ENCODE results near the gene NUMBL. TPM values are rescaled to one million over a fixed set of nuclear protein-coding genes. Genes with fewer than 3 reads are reported as not detected.
A peak's percentile ranks its signal among the peaks of the same experiment; 100 is the strongest.

The NUMBL gene
- total RNA-seq, 4 donors from 2014 or later: 35.8 to 60.6 (median 49.1) TPM

DNA sequence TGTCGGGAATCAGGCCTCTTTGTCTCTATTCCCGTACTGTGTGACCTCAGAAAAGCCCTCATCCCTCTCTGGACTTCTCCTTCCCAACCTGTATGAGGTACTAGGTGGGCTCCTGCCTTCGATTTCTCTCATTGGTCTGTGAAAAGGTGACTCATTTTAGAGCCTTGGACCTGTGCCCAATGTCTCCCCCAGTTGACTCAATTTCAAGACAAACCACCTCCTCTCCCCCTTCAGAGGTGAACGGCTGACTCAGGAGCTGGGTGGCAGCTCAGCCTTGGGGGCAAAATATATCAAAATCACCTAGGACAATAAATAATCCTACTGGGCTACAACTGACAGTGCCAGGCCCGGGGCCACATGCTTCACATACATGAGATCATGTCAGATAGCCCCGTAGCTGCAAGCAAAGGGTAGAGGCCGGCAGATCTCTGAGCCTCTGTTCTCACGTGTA lies 25.6 kb upstream of the NUMBL start:
- H3K36me3 ChIP-seq: peaks cover 0 to 25% of the 10 kb centered on the region in 2 donors
- peak overlapping the region; percentile 77 to 92 for H3K4me3 ChIP-seq
- no peaks in the 10 kb centered on the region for H3K9me3 ChIP-seq
- H3K27me3 ChIP-seq: no peaks in the 10 kb centered on the region
- peak overlapping the region; percentile 97 to 99 (median 98) for H3K27ac ChIP-seq
- peak in 1 of 2 donors; percentile 1 for TF ChIP-seq POLR2A (IDR thresholded peaks at IDR 0.05)
- TF ChIP-seq POLR2AphosphoS5 (IDR thresholded peaks at IDR 0.05): peak; percentile 10
- TF ChIP-seq EP300 (IDR thresholded peaks at IDR 0.05): no peak
- WGBS, 2 donors (ENCODE audit: low coverage in 1 of 2): 0 to 4% methylated on average over 3 to 8 of the region's 8 CpGs
- H3K4me1 ChIP-seq: peaks cover 0 to 64% (median 27%) of the 10 kb centered on the region in 3 donors
- ATAC-seq: no peak

DNA sequence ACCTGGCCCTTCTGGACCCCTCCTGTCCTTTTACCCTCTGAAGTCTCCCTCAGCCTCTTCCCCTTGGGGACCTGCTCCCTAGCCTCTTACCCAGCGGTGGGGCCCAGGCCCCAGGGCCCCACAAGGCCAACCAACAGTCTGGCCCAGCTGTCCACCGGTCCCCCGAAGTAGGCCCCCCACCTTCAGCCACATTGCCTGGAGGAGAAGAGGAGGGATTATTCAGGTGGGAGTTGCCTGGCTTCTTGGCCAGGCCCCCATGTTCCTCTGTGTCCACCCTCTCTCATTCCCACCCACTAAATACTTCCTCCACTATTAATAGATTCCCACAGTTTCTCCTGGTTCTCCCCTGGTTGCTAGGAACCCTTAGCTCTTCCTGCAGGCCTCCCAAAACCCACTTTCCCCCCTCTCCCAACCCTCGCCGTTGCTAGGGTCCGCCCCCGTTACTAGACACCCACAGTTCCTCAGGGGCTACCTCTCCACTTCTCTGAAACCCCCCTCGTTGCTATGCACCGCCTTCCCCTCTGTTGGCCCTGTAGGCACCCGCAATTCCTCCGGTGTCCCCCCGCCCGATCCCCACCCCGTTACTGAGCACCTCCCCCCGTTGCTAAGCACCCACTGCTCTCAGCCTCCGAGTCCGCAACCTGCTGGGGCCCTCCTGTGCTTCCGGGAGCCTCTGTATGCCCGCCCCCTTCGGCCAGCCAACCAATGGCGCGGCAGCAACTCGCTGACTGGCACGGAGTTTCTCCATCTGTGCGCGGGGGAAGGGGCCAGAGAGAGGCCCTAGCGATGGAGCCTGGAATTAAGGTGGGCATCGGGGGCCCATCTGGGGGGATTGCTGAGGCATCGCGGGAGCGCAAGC lies 24.2 kb upstream of the NUMBL start:
- Histone ChIP-seq H3K27ac (peak overlapping the region; percentile 47 to 99 (median 98)), H3K4me3 (peak overlapping the region; percentile 43 to 92), H3K9me3 (no peaks in the 10 kb centered on the region), H3K4me1 (peaks cover 0 to 50% (median 20%) of the 10 kb centered on the region in 3 donors), H3K27me3 (no peaks in the 10 kb centered on the region), H3K36me3 (peaks cover 0 to 39% of the 10 kb centered on the region in 2 donors)
- TF ChIP-seq POLR2A (IDR thresholded peaks at IDR 0.05) (no peak), CTCF (IDR thresholded peaks at IDR 0.05) (no peak), POLR2AphosphoS5 (IDR thresholded peaks at IDR 0.05) (no peak), EP300 (IDR thresholded peaks at IDR 0.05) (no peak)
- ATAC-seq: peak; percentile 72
- 4 to 6% methylated on average over 6 to 11 of the region's 31 CpGs for WGBS, 2 donors (ENCODE audit: low coverage in 1 of 2)

GRCh38 chr19:40713939-40714338 lies 23.5 kb upstream of the NUMBL start:
- Histone ChIP-seq H3K4me3 (peak overlapping the region in 1 of 2 donors; percentile 92), H3K9me3 (no peaks in the 10 kb centered on the region), H3K4me1 (peaks cover 0 to 43% (median 16%) of the 10 kb centered on the region in 3 donors), H3K27ac (peak overlapping the region; percentile 47 to 99 (median 98)), H3K36me3 (peaks cover 0 to 46% of the 10 kb centered on the region in 2 donors), H3K27me3 (no peaks in the 10 kb centered on the region)
- 68 to 100% methylated on average over 2 to 6 of the region's 11 CpGs for WGBS, 2 donors (ENCODE audit: low coverage in 1 of 2)
- TF ChIP-seq POLR2AphosphoS5 (IDR thresholded peaks at IDR 0.05): no peak
- TF ChIP-seq EP300 (IDR thresholded peaks at IDR 0.05): no peak
- no peak for TF ChIP-seq POLR2A (IDR thresholded peaks at IDR 0.05)
- TF ChIP-seq CTCF (IDR thresholded peaks at IDR 0.05): no peak
- no peak for ATAC-seq

- no peak overlapping the region for H3K4me3 ChIP-seq
- H3K27ac ChIP-seq: no peak overlapping the region
- H3K9me3 ChIP-seq: no peaks in the 10 kb centered on the region
- ATAC-seq: no peak
- H3K36me3 ChIP-seq: peaks cover 0 to 87% of the 10 kb centered on the region in 2 donors
- WGBS, 2 donors (ENCODE audit: low coverage in 1 of 2): 90 to 96% methylated on average over 2 to 4 of the region's 5 CpGs
- H3K4me1 ChIP-seq: peaks cover 0 to 17% (median 7%) of the 10 kb centered on the region in 3 donors
- TF ChIP-seq POLR2AphosphoS5 (IDR thresholded peaks at IDR 0.05) (no peak), POLR2A (IDR thresholded peaks at IDR 0.05) (no peak), EP300 (IDR thresholded peaks at IDR 0.05) (no peak), CTCF (IDR thresholded peaks at IDR 0.05) (no peak)
- H3K27me3 ChIP-seq: no peaks in the 10 kb centered on the region
These were observed 19.4 kb upstream of the NUMBL start for GRCh38 chr19:40709817-40710216.

- Histone ChIP-seq H3K9me3 (no peaks in the 10 kb centered on the region), H3K4me1 (peaks cover 0 to 9% (median 0%) of the 10 kb centered on the region in 3 donors), H3K27me3 (no peaks in the 10 kb centered on the region), H3K27ac (no peak overlapping the region), H3K36me3 (peaks cover 0 to 99% of the 10 kb centered on the region in 2 donors), H3K4me3 (no peak overlapping the region)
- ATAC-seq: no peak
- WGBS, 2 donors (ENCODE audit: low coverage in 1 of 2): 95 to 97% methylated on average over 7 of the region's 7 CpGs
- no peak for TF ChIP-seq EP300 (IDR thresholded peaks at IDR 0.05)
- no peak for TF ChIP-seq POLR2A (IDR thresholded peaks at IDR 0.05)
- TF ChIP-seq POLR2AphosphoS5 (IDR thresholded peaks at IDR 0.05): no peak
- TF ChIP-seq CTCF (IDR thresholded peaks at IDR 0.05): no peak
These were observed 17.2 kb upstream of the NUMBL start for GRCh38 chr19:40707615-40708014.

Measured in gastroesophageal sphincter (tissue), 4 donors.